HepG2 (cell line): ENCODE measurements around the gene TMEM107. TPM values are rescaled to one million over a fixed set of nuclear protein-coding genes. Genes with fewer than 3 reads are reported as not detected.

Source experiments
- ARNT2 ChIP-seq: sonication (generic); formaldehyde crosslinking; IDR thresholded peaks from 2 replicates; pipeline ENCODE4 v1.8.0; 2022; ENCODE audit warnings: mild to moderate bottlenecking, low read depth, missing genetic modification reagents, moderate library complexity
- HES4 ChIP-seq: sonication (generic); formaldehyde crosslinking; IDR thresholded peaks from 2 replicates; pipeline ENCODE4 v1.9.0; 2021; ENCODE audit warnings: mild to moderate bottlenecking, missing genetic modification reagents, borderline replicate concordance
- HIC2 ChIP-seq: sonication (generic); formaldehyde crosslinking; IDR thresholded peaks from 2 replicates; pipeline ENCODE4 v1.9.0; 2022; ENCODE audit warnings: low read depth, missing genetic modification reagents
- MXD1 ChIP-seq: sonication (generic); formaldehyde crosslinking; IDR thresholded peaks from 2 replicates; pipeline ENCODE4 v1.4.0; 2020; ENCODE audit warnings: mild to moderate bottlenecking, missing genetic modification reagents
- SNAPC5 ChIP-seq: sonication (generic); formaldehyde crosslinking; IDR thresholded peaks from 2 replicates; pipeline ENCODE4 v1.8.1; 2023; ENCODE audit warnings: mild to moderate bottlenecking, missing genetic modification reagents, borderline replicate concordance
- SPEN ChIP-seq: sonication (generic); formaldehyde crosslinking; IDR thresholded peaks from 2 replicates; pipeline ENCODE4 v1.5.1; 2020; ENCODE audit warnings: low read depth, mild to moderate bottlenecking, missing genetic modification reagents
- TEAD3 ChIP-seq: optimal IDR thresholded peaks from 2 replicates; pipeline ENCODE3; 2016; ENCODE audit warnings: borderline replicate concordance
- WIZ ChIP-seq: sonication (generic); formaldehyde crosslinking; IDR thresholded peaks from 2 replicates; pipeline ENCODE4 v1.5.1; 2020; ENCODE audit warnings: mild to moderate bottlenecking, missing genetic modification reagents
- YEATS4 ChIP-seq: sonication (generic); formaldehyde crosslinking; IDR thresholded peaks from 2 replicates; pipeline ENCODE4 v1.4.0; 2020; ENCODE audit warnings: missing genetic modification reagents, borderline replicate concordance
- ZKSCAN1 ChIP-seq: fragments of 150-350 bp; IDR thresholded peaks from 2 replicates; pipeline ENCODE4 v1.6.1; 2014; ENCODE audit warnings: low read length
- ZNF549 ChIP-seq: sonication (generic); formaldehyde crosslinking; IDR thresholded peaks from 2 replicates; pipeline ENCODE4 v1.5.0; 2020; ENCODE audit warnings: missing genetic modification reagents
- ZNF646 ChIP-seq: sonication (generic); formaldehyde crosslinking; IDR thresholded peaks from 2 replicates; pipeline ENCODE4 v1.9.0; 2021; ENCODE audit warnings: mild to moderate bottlenecking, missing genetic modification reagents
- ZNF691 ChIP-seq: sonication (generic); formaldehyde crosslinking; IDR thresholded peaks from 2 replicates; pipeline ENCODE4 v1.4.0; 2020; ENCODE audit warnings: missing genetic modification reagents, low read depth, mild to moderate bottlenecking, borderline replicate concordance
- ZNF749 ChIP-seq: sonication (generic); formaldehyde crosslinking; IDR thresholded peaks from 2 replicates; pipeline ENCODE4 v1.8.0; 2022; ENCODE audit warnings: mild to moderate bottlenecking, missing genetic modification reagents, moderate library complexity, borderline replicate concordance
- polyA plus RNA-seq, 8 experiments: library from polyadenylated mRNA; depleted of rRNA in 3 of 8; stranded (reverse) in 7 of 8; unstranded in 1 of 8; fragments of >200 nt; fragmentation: Illumina TruSeq in 4 of 8; extraction: Trizol in 4 of 8; gene quantifications; 2 replicates each; pipeline versions ENCODE4 v1.2.1 to v1.2.3, GENCODE V29; 2011 to 2016; ENCODE audit warnings: low read depth in 4 of 8, missing spikeins in 1 of 8, mixed read lengths in 1 of 8; ENCODE audit not compliant: insufficient read depth in 1 of 8
- total RNA-seq, 5 experiments: library from RNA; depleted of rRNA; stranded (reverse); fragments of >200 nt; fragmentation: Illumina TruSeq; extraction: Trizol; gene quantifications; 2 replicates each; pipeline ENCODE4 v1.2.3, GENCODE V29; 2016; ENCODE audit warnings: low read depth in 1 of 5

TMEM107 gene
- total and polyA plus RNA-seq, 2 of the 13 experiments (the other 11 are each of a cell fraction or from before 2014, with no cell fraction given), result 7.2 to 15.3 TPM

GRCh38 chr17:8185582-8186445 is 9.6 kb upstream of the TMEM107 start (continued):
- TF ChIP-seq HES4 (CRISPR knock-in tag), result peak; percentile 65; the same call in 1 of the 2 replicates
- no peak for TF ChIP-seq ZNF646 (CRISPR knock-in tag)
- no peak for TF ChIP-seq WIZ (CRISPR knock-in tag)
- TF ChIP-seq SPEN, result no peak
- no peak for TF ChIP-seq ZNF749 (CRISPR knock-in tag)
- 0 out of 2 replicates have a peak, but pooled peaks have one; percentile 8 for TF ChIP-seq ZNF691 (CRISPR knock-in tag)
- TF ChIP-seq ARNT2 (CRISPR knock-in tag), result peak; percentile 39; the same call in 1 of the 2 replicates
- no peak for TF ChIP-seq MXD1 (CRISPR knock-in tag)
- 0 out of 2 replicates have a peak, but pooled peaks have one; percentile 33 for TF ChIP-seq YEATS4 (CRISPR knock-in tag)
- no peak for TF ChIP-seq SNAPC5 (CRISPR knock-in tag)
- peak; percentile 55 for TF ChIP-seq TEAD3 (CRISPR knock-in tag)
- no peak for TF ChIP-seq ZKSCAN1
- TF ChIP-seq HIC2, result peak; percentile 97
- TF ChIP-seq ZNF549 (CRISPR knock-in tag), result no peak
